Right atrium auricular region (tissue), 2 donors: ENCODE measurements around the gene HAUS8. TPM values are rescaled to one million over a fixed set of nuclear protein-coding genes. Genes with fewer than 3 reads are reported as not detected.

Experiments
- DNase-seq: peaks from one replicate; pipeline ENCODE4 v3.0.0-alpha.2; 2019; ENCODE audit warnings: low spot score
- H3K27ac ChIP-seq, 2 donors: fragments of 200-600 bp; sonication (generic); 1 replicate in 1 of 2; 2 replicates in 1 of 2; pipeline ENCODE4 v1.5.1; 2016 to 2019
- H3K27me3 ChIP-seq, 2 donors: fragments of 200-600 bp; sonication (generic); one replicate each; pipeline versions ENCODE4 v1.5.1 to v1.6.0; 2017 to 2019
- H3K36me3 ChIP-seq: fragments of 200-600 bp; sonication (generic); one replicate; pipeline ENCODE4 v1.5.1; 2016
- H3K4me1 ChIP-seq, 2 donors: fragments of 200-600 bp; sonication (generic); one replicate each; pipeline versions ENCODE4 v1.5.1 to v1.6.0; 2017 to 2019
- H3K4me3 ChIP-seq, 2 donors: fragments of 200-600 bp; sonication (generic); 1 replicate in 1 of 2; 2 replicates in 1 of 2; pipeline ENCODE4 v1.5.1; 2017 to 2019; ENCODE audit warnings: mild to moderate bottlenecking in 1 of 2, moderate library complexity in 1 of 2
- H3K9me3 ChIP-seq, 2 donors: fragments of 200-600 bp; sonication (generic); one replicate each; pipeline ENCODE4 v1.5.1; 2019
- total RNA-seq, 2 donors: library from RNA; depleted of rRNA; stranded (reverse); fragments of >200 nt; gene quantifications; one replicate each; pipeline ENCODE4 v1.1.0, GENCODE V29; 2016
- TF ChIP-seq, protein P1 (sequence below), 2 donors: fragments of 200-600 bp; sonication (generic); IDR thresholded peaks; one replicate each; pipeline ENCODE4 v1.5.1; 2019; ENCODE audit warnings: antibody characterized with exemption in 2 of 2

The HAUS8 gene
- total RNA-seq, 2 donors from 2014 or later, result 2.5 to 5.0 TPM

- peaks cover 0 to 37% of the 10 kb centered on the region in 2 donors for H3K4me1 ChIP-seq
- H3K27me3 ChIP-seq, result no peaks in the 10 kb centered on the region
- H3K36me3 ChIP-seq, result no peaks in the 10 kb centered on the region
- no peak for DNase-seq
- H3K9me3 ChIP-seq, result no peaks in the 10 kb centered on the region
- H3K27ac ChIP-seq, result no peak overlapping the region
- TF ChIP-seq, protein P1, sequence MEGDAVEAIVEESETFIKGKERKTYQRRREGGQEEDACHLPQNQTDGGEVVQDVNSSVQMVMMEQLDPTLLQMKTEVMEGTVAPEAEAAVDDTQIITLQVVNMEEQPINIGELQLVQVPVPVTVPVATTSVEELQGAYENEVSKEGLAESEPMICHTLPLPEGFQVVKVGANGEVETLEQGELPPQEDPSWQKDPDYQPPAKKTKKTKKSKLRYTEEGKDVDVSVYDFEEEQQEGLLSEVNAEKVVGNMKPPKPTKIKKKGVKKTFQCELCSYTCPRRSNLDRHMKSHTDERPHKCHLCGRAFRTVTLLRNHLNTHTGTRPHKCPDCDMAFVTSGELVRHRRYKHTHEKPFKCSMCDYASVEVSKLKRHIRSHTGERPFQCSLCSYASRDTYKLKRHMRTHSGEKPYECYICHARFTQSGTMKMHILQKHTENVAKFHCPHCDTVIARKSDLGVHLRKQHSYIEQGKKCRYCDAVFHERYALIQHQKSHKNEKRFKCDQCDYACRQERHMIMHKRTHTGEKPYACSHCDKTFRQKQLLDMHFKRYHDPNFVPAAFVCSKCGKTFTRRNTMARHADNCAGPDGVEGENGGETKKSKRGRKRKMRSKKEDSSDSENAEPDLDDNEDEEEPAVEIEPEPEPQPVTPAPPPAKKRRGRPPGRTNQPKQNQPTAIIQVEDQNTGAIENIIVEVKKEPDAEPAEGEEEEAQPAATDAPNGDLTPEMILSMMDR (IDR thresholded peaks at IDR 0.05), result no peak
- no peak overlapping the region for H3K4me3 ChIP-seq
Measured at GRCh38 chr19:17116996-17117702, 41.9 kb upstream of the HAUS8 start.

GRCh38 chr19:17114414-17114831 lies 39.2 kb upstream of the HAUS8 start:
- Histone ChIP-seq H3K9me3 (no peaks in the 10 kb centered on the region), H3K36me3 (peaks cover 16% of the 10 kb centered on the region), H3K4me3 (no peak overlapping the region), H3K4me1 (peaks cover 0 to 50% of the 10 kb centered on the region in 2 donors), H3K27me3 (no peaks in the 10 kb centered on the region), H3K27ac (no peak overlapping the region)
- DNase-seq, result no peak
- TF ChIP-seq, protein P1 (IDR thresholded peaks at IDR 0.05), result no peak

GRCh38 chr19:17113127-17113785 lies 38.0 kb upstream of the HAUS8 start:
- H3K27me3 ChIP-seq, result no peaks in the 10 kb centered on the region
- H3K27ac ChIP-seq, result no peak overlapping the region
- H3K4me1 ChIP-seq, result peaks cover 0 to 62% of the 10 kb centered on the region in 2 donors
- H3K4me3 ChIP-seq, result no peak overlapping the region
- DNase-seq, result no peak
- TF ChIP-seq, protein P1 (IDR thresholded peaks at IDR 0.05), result no peak
- H3K9me3 ChIP-seq, result no peaks in the 10 kb centered on the region
- H3K36me3 ChIP-seq, result peaks cover 16% of the 10 kb centered on the region

DNA sequence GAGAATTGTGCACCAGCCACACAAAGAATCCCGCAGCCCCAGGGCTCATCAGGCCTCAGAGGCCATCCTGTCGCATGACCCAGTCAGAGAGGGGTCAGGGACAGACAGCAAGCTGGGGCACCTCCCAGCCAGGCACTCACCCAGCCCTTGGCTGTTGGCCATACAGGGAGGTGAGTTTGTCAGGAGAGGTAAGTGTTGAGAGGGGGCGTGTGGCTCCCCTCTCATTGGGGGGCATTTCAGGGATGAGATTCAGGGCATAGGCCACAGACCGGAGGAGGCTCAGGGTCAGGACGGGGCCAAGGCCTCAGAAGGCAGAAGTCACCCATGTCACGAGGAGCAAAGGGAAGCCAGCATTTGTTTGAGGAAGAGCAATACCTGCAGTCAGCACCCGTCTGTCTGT lies 37.4 kb upstream of the HAUS8 start:
- H3K4me3 ChIP-seq, result no peak overlapping the region
- no peaks in the 10 kb centered on the region for H3K9me3 ChIP-seq
- H3K36me3 ChIP-seq, result peaks cover 16% of the 10 kb centered on the region
- no peak for DNase-seq
- TF ChIP-seq, protein P1 (IDR thresholded peaks at IDR 0.05), result no peak
- H3K27me3 ChIP-seq, result no peaks in the 10 kb centered on the region
- peaks cover 0 to 65% of the 10 kb centered on the region in 2 donors for H3K4me1 ChIP-seq
- H3K27ac ChIP-seq, result peak overlapping the region in 1 of 2 donors; percentile 0

GRCh38 chr19:17112271-17112670 lies 37.0 kb upstream of the HAUS8 start:
- Histone ChIP-seq H3K27me3 (no peaks in the 10 kb centered on the region), H3K36me3 (peaks cover 16% of the 10 kb centered on the region), H3K27ac (peak overlapping the region in 1 of 2 donors; percentile 0), H3K4me1 (peaks cover 0 to 65% of the 10 kb centered on the region in 2 donors), H3K4me3 (no peak overlapping the region), H3K9me3 (no peaks in the 10 kb centered on the region)
- TF ChIP-seq, protein P1 (IDR thresholded peaks at IDR 0.05), result no peak
- no peak for DNase-seq
